HepG2 (cell line): Measurements from ENCODE around the gene GIPC1. TPM values are rescaled to one million over a fixed set of nuclear protein-coding genes. Genes with fewer than 3 reads are reported as not detected.

ENCODE experiments used
- ATAC-seq: fragments of 200-7000 bp; cut with Tn5 transposase; 3 replicates; pipeline ENCODE4 v1.9.1; 2020; ENCODE audit warnings: mild to moderate bottlenecking, moderate library complexity
- BruUV-seq: library from RNA; stranded (reverse); fragments of 400-500 nt; replicated peaks from 2 replicates; lab custom pipeline; 2021; lab: Mats Ljungman, UMichigan
- CTCF ChIA-PET: fragments of 300-600 bp; formaldehyde crosslinking; extraction: SDS; loops from one replicate; lab custom pipeline; 2021; ENCODE audit warnings: low total read pairs, inconsistent platforms, low intra/inter-chr PET ratio; lab: Yijun Ruan, JAX
- POLR2A ChIA-PET: fragments of 350-600 bp; sonication (Branson Sonifier 250); formaldehyde crosslinking; loops from one replicate; lab custom pipeline; 2020; ENCODE audit warnings: antibody characterized with exemption, inconsistent platforms; lab: Yijun Ruan, JAX
- DNase-seq: peaks from one replicate; pipeline ENCODE4 v3.0.0-alpha.2; 2015; ENCODE audit warnings: low spot score
- FAIRE-seq: peaks from 3 replicates; lab custom pipeline; 2011; peaks lifted over from hg19 to GRCh38; lab: Jason Lieb, UNC
- H2AFZ ChIP-seq: one replicate; pipeline ENCODE4 v1.6.1; 2011; ENCODE audit warnings: low read length, inconsistent platforms
- H3K27ac ChIP-seq: fragments of 300-600 bp; 3 replicates; pipeline ENCODE4 v1.8.0; 2011; ENCODE audit warnings: mixed run types, mild to moderate bottlenecking, mixed read lengths, low read length, inconsistent platforms; ENCODE audit not compliant: insufficient read depth; ENCODE audit errors: extremely low read length
- H3K27me3 ChIP-seq, 2 experiments: fragments of 200-600 bp in 1 of 2; 2 replicates in 1 of 2; 3 replicates in 1 of 2; pipeline versions ENCODE4 v1.6.0 to v1.8.0; 2011; ENCODE audit warnings: low read length in 2 of 2, mild to moderate bottlenecking in 2 of 2, moderate library complexity in 2 of 2, inconsistent platforms in 1 of 2; ENCODE audit not compliant: insufficient read depth in 2 of 2, control insufficient read depth in 1 of 2
- H3K36me3 ChIP-seq, 2 experiments: fragments of 200-600 bp in 1 of 2; replicated peaks in 1 of 2; 2 replicates in 1 of 2; 3 replicates in 1 of 2; pipeline versions ENCODE4 v1.5.1 to v1.8.0; 2011; ENCODE audit warnings: low read length in 2 of 2, inconsistent platforms in 1 of 2; ENCODE audit not compliant: insufficient read depth in 2 of 2, control insufficient read depth in 1 of 2
- H3K4me1 ChIP-seq: 2 replicates; pipeline ENCODE4 v1.5.1; 2012; ENCODE audit warnings: low read length, inconsistent platforms; ENCODE audit not compliant: insufficient read depth
- H3K4me2 ChIP-seq: 2 replicates; pipeline ENCODE4 v1.6.0; 2011; ENCODE audit warnings: low read depth, low read length, inconsistent platforms
- H3K4me3 ChIP-seq, 3 experiments: fragments of 200-600 bp in 1 of 3; sonication (generic), shearing (Covaris generic) in 1 of 3; replicated peaks in 1 of 3; 2 replicates each; pipeline ENCODE4 v1.5.1; 2011 to 2016; ENCODE audit warnings: low read length in 3 of 3, inconsistent platforms in 2 of 3, low read depth in 2 of 3, mild to moderate bottlenecking in 2 of 3, control low read depth in 1 of 3, mixed read lengths in 1 of 3; ENCODE audit not compliant: insufficient read depth in 1 of 3
- H3K79me2 ChIP-seq: one replicate; pipeline ENCODE4 v1.6.1; 2011; ENCODE audit warnings: low read length, inconsistent platforms; ENCODE audit not compliant: insufficient read depth
- H3K9ac ChIP-seq: 2 replicates; pipeline ENCODE4 v1.6.0; 2011; ENCODE audit warnings: mild to moderate bottlenecking, low read depth, low read length, inconsistent platforms; ENCODE audit not compliant: insufficient read depth
- H3K9me3 ChIP-seq: 2 replicates; pipeline ENCODE4 v1.5.1; 2012; ENCODE audit warnings: mild to moderate bottlenecking, low read length
- H4K20me1 ChIP-seq: 2 replicates; pipeline ENCODE4 v1.6.0; 2011; ENCODE audit warnings: inconsistent platforms, mild to moderate bottlenecking, low read length, moderate library complexity; ENCODE audit not compliant: insufficient read depth
- ARID5B ChIP-seq: IDR thresholded peaks from 2 replicates; pipeline ENCODE4 v1.4.0; 2020; ENCODE audit warnings: mild to moderate bottlenecking, missing genetic modification reagents
- LCORL ChIP-seq, 2 experiments: fragments of 450-650 bp in 1 of 2; sonication (generic) in 1 of 2; formaldehyde crosslinking in 1 of 2; IDR thresholded peaks; 2 replicates each; pipeline versions ENCODE4 v1.5.0 to v1.6.1; 2017 to 2020; ENCODE audit warnings: antibody characterized with exemption in 1 of 2, missing genetic modification reagents in 1 of 2
- MAFK ChIP-seq, 2 experiments: IDR thresholded peaks in 1 of 2; conservative IDR thresholded peaks in 1 of 2; 2 replicates each; pipeline ENCODE4 v1.6.1; 2011; ENCODE audit warnings: improper control_type of control experiment in 2 of 2, low read length in 2 of 2
- SMAD3 ChIP-seq: sonication (generic); formaldehyde crosslinking; IDR thresholded peaks from 2 replicates; pipeline ENCODE4 v1.4.0; 2020; ENCODE audit warnings: missing genetic modification reagents
- ZNF234 ChIP-seq: sonication (generic); formaldehyde crosslinking; conservative IDR thresholded peaks from 2 replicates; pipeline ENCODE4 v1.5.1; 2020; ENCODE audit warnings: mild to moderate bottlenecking, missing genetic modification reagents
- ZNF354B ChIP-seq: sonication (generic); formaldehyde crosslinking; IDR thresholded peaks from 2 replicates; pipeline ENCODE4 v1.8.0; 2022; ENCODE audit warnings: mild to moderate bottlenecking, missing genetic modification reagents
- ZNF629 ChIP-seq: sonication (generic); formaldehyde crosslinking; conservative IDR thresholded peaks from 2 replicates; pipeline ENCODE4 v1.5.0; 2020; ENCODE audit warnings: missing genetic modification reagents
- ZNF720 ChIP-seq: sonication (generic); formaldehyde crosslinking; IDR thresholded peaks from 2 replicates; pipeline ENCODE4 v1.4.0; 2020; ENCODE audit warnings: missing genetic modification reagents
- WGBS: methylation state at CpG from one replicate; pipeline ENCODE4 v1.1.6; 2017; ENCODE audit warnings: low lambda C conversion rate; 5-methylcytosine and 5-hydroxymethylcytosine counted together
- in situ Hi-C: cut with HindIII; loops from 2 replicates; pipeline ENCODE4 v1.10.0; 2017; ENCODE audit warnings: low pct_unique_long_range_greater_than_20kb; ENCODE audit not compliant: extremely low pct_ligation_motif_present
- intact Hi-C: fragments of 100-400 bp; cut with micrococcal nuclease; formaldehyde crosslinking; loops from one replicate; pipeline ENCODE4 v1.10.0; 2022; ENCODE audit not compliant: unreplicated experiment
- polyA plus RNA-seq, 8 experiments: library from polyadenylated mRNA; depleted of rRNA in 3 of 8; stranded (reverse) in 7 of 8; unstranded in 1 of 8; fragments of >200 nt; fragmentation: Illumina TruSeq in 4 of 8; extraction: Trizol in 4 of 8; gene quantifications; 2 replicates each; pipeline versions ENCODE4 v1.2.1 to v1.2.3, GENCODE V29; 2011 to 2016; ENCODE audit warnings: low read depth in 4 of 8, missing spikeins in 1 of 8, mixed read lengths in 1 of 8; ENCODE audit not compliant: insufficient read depth in 1 of 8
- total RNA-seq, 5 experiments: library from RNA; depleted of rRNA; stranded (reverse); fragments of >200 nt; fragmentation: Illumina TruSeq; extraction: Trizol; gene quantifications; 2 replicates each; pipeline ENCODE4 v1.2.3, GENCODE V29; 2016; ENCODE audit warnings: low read depth in 1 of 5

GIPC1 gene
- total and polyA plus RNA-seq, 2 of the 13 experiments (the other 11 are each of a cell fraction or from before 2014, with no cell fraction given): 27.1 to 48.1 TPM

- Histone ChIP-seq H3K27me3 (no peaks in the 10 kb centered on the region; a peak in 1 of 5 replicates), H3K9me3 (no peaks in the 10 kb centered on the region), H3K4me3 (no peak overlapping the region), H3K9ac (no peak overlapping the region), H3K79me2 (peaks cover 33% of the 10 kb centered on the region), H3K4me1 (peaks cover 2% of the 10 kb centered on the region; the same call in 1 of the 2 replicates), H3K36me3 (peaks cover 2 to 14% of the 10 kb centered on the region in 2 experiments; a peak in 2 of 5 replicates), H3K27ac (no peak overlapping the region), H2AFZ (no peak overlapping the region), H4K20me1 (0 out of 2 replicates have a peak, but pooled peaks cover 5% of the 10 kb centered on the region), H3K4me2 (no peak overlapping the region)
- POLR2A ChIA-PET: no interaction called here
- ATAC-seq (no peak), DNase-seq (no peak), FAIRE-seq (no peak)
- whole genome bisulfite sequencing: 92% methylated on average over 21 of the region's 21 CpGs
- intact Hi-C loops: no loop called here
- in situ Hi-C loops: loop anchor here (5.0 kb wide), 1 partner anchor 43 kb away; no protein-coding TSS in a partner anchor
- TF ChIP-seq ZNF234 (CRISPR knock-in tag): no peak
- no peak for TF ChIP-seq LCORL (IDR thresholded peaks at IDR 0.05)
- TF ChIP-seq LCORL (CRISPR knock-in tag; IDR thresholded peaks at IDR 0.05): no peak
- no peak for TF ChIP-seq ARID5B (CRISPR knock-in tag)
- no peak for TF ChIP-seq ZNF629 (CRISPR knock-in tag)
- TF ChIP-seq MAFK (conservative IDR thresholded peaks at IDR 0.05 in 1 of 2, IDR thresholded peaks at IDR 0.05 in 1 of 2; ENCODE audit: low read length in 2 of 2): peak; percentile 36 to 38; a peak in 3 of 4 replicates
- no peak for TF ChIP-seq ZNF354B (CRISPR knock-in tag)
- no peak for TF ChIP-seq ZNF720 (CRISPR knock-in tag)
- no peak for TF ChIP-seq SMAD3
- CTCF ChIA-PET: no interaction called here
- BruUV-seq: no TSS peak
Measured at GRCh38 chr19:14544977-14545715, 49.2 kb upstream of the GIPC1 start.
